Measurements from ENCODE around the gene NFE2L2.

- TF ChIP-seq CTCF (conservative IDR thresholded peaks at IDR 0.05; ENCODE audit: low read length) (peak; percentile 60), EZH2phosphoT487 (IDR thresholded peaks at IDR 0.05; ENCODE audit: borderline replicate concordance) (no peak)
Measured at GRCh38 chr2:177264693-177265587, at the start of gene NFE2L2.

Measured in Loucy (cell line).